HT1080 (cell line): ENCODE measurements around the gene KSR1. TPM values are rescaled to one million over a fixed set of nuclear protein-coding genes. Genes with fewer than 3 reads are reported as not detected.

ENCODE experiments used
- DNase-seq: peaks from one replicate; pipeline ENCODE4 v3.0.0-alpha.2; 2015; ENCODE audit warnings: low read depth
- total RNA-seq: library from RNA; depleted of rRNA; stranded (reverse); fragments of >200 nt; shearing (Covaris generic); gene quantifications from 2 replicates; pipeline ENCODE4 v1.2.3, GENCODE V29; 2014

Gene KSR1
- total RNA-seq, 1 experiment from 2014 or later: 3.4 TPM

DNA sequence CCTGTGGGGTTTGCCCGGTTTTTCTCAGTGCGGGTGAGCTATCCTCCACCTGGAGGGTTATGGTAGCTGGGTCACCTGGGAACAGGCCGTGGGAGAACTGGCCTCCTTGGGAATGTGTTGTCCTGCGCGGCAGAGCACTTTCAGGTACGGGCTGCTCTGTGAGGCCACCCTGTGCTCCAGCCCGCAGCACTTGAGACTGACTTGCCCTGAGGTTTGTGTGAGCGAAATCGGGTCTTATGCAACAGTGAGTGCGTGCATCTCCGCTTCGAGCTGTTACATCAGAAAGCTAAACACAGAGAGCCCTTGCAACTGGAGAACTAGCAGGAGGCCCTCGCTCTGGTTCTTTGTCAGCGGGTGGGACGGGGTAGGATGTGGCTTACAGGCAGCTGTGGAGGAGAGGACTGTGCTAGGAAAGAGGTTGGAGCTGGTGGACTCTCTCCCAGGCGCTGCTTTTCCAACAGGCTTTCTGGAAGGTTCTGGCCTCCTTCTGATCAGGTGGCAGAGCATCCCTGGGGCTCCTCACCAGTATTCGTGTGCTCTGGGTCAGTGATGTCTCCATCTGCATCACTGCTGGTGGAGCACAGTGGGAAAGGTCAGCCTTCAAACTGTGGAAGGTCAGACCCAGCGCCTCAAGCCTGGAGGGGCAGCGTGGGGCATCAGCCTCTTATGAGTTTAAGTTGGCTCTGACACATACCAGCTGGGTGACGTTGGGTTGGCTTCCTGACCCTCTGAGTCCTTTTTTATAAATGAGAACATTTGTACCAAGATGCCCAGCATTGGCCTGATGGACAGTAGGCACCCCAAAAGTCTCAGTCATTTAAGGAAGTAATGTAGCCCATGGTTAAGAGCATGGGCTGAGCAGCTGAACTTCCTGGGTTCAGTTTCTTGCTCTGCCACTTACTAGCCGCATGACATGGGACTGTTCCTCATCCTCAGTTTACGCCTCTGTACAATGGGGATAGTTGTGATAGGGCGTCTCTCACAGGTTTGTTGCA is 76.3 kb downstream of the KSR1 start:
- no peak for DNase-seq

DNA sequence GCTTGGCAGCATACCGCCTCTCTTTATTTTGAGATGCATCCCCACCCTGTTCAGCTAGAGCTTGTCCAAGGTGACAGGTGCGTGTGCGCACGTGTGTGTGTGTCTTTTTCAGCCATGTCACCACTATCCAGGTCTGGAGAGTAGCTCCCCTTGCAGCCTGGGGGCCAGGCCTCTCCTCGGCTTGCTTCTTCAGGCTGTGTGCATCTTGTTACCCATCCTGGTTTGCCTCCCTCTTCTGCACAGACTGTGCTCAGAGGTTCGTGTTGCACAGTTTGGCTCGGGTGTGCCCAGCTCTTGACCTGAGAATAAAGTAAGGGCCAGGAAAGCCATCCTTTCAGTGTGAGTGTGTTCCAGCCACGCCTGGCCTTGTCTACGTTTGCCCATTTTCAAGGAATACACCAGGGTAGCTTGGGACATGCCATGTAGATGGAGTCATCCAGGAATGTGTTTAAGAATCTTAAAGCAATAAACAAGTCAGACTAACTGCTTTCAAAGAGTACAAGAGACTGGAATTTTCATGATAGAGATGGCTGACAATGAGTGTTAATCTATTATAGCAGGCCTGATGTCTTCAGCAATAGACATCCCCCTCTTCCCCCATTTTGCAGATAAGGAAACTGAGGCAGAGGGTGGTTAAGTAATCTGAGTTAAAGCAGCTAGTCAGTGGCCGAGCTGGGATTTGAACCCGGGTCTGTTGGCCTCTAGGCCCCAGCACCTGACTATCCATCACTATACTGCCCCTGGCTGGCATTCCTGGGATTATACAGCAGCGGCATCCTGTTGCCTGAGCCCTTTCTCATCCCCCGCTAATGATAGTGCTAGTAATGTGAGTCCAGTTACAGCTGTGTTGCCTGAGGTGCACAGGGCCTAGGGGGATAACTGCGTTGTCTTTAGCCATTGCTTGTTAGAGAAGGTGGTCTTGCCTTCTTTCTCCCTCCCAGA is 77.9 kb downstream of the KSR1 start:
- peak; percentile 46 for DNase-seq

- no peak for DNase-seq
Observed at GRCh38 chr17:27535178-27535928, 79.1 kb downstream of the KSR1 start.

GRCh38 chr17:27535975-27536374 is 79.7 kb downstream of the KSR1 start:
- no peak for DNase-seq

DNA sequence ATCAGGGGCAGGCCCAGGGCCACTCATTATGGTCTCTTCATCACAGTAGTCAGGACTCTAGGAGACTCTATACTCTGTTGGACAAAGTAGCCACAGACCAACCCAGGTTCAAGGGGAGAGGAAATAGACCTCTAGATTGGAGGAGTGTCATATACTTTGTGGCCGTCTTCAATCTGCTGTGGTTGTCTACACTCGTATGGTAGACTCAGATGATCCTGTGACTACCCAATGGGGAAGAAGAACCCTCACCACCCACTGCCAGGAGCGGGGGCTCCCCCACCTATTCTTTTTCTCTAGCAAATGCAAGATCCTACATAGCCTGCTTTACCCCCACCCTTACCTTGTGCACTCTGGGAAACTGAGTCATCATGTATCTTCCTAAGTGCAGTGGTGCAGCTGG is 80.5 kb downstream of the KSR1 start:
- DNase-seq: no peak

DNA sequence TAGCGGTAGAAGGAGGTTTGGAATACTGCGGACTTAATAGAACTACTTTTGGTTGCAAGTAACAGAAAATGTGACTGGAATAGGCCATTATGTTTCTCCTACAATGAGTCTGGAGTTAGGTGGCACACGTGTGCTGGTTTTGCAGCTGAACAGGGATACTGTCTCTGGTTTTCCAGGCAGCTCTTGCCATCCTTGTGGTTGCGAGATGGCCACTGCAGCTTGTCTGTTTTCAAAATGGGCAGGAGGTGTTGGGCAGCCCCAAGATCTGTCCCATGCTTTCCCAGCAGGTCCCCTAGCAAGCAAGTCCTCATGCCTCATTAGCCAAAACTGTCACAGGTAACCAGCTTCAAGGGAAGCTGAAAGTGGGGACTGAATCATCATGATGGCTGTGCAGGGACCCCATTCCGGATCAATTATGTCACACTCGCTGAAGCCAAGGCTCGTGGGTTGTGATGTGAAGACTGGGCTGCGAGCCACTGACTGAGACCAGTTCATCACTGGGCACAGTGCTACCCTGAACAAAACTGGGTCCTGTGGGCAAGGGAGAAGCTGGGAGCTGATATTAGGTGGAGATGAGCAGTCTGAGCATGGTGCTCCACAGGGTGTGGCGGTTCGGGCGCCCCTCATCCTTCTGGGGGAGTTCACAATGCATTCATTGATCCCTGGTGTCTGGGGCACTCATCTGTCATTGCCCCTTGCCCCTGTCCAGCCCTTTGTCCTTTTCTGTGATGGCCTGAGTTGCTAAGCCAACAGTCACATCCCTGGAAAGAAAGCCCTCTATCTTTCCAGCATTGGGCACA is 82.1 kb downstream of the KSR1 start:
- DNase-seq: no peak

DNA sequence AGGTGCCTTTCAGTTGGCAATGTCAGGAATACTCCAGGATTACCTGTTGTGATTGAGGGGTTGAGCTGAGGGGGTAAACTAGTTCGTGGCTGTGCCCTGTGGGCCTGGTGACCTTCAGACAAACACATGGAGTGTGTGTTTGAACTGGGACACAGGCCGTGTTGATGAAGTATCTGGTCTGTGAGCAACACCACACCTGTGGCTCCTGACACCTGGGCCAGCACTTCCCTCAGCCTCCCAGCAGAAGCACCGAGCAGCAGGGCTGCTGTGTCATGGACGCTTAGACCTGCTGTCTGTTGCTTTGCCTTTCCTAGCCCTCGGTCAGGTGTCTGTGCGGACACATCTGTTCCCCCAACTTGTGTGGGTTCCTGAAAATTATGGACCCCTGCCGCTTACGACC is 82.9 kb downstream of the KSR1 start:
- DNase-seq: no peak

- no peak for DNase-seq
Observed at GRCh38 chr17:27539794-27540317, 83.6 kb downstream of the KSR1 start.

DNA sequence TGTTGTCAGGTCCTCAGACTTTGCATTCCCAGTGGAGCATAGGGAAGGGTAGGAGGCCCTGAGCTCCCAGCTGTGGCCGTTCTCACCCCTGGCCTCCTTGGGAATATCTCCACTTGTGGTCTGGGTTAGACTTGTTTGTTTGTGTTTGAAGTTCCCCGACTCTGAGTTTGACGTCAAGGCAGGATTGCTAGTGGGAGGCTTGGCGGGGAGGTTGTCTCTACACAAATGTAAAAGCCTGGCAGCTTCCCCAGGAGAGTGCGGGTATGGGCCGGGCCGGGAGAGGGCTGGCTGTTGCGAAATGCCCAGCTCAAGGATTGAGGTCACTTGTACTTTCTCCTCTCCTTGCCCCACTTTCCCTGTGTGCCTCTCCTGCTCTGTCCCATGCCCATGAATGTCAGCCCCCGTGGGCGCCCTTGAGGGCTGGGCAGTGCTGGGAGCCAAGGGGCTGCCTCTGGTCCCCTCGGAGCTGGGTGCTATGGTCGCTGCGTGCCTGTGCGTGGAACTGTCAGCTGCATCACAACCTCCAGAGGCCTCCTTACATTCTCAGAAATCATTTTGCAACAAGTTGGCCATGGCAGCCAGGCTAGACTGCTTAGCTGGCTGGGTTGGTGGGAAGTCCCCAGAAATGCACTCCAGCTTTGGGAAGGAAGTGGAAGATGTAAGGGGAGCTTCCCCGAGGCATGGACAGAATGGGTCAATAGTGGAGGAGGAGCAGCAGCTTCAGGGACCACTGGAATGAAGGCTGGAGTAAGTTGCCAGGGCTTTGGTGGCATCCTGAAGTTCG is 84.3 kb downstream of the KSR1 start:
- DNase-seq: peak; percentile 72

DNA sequence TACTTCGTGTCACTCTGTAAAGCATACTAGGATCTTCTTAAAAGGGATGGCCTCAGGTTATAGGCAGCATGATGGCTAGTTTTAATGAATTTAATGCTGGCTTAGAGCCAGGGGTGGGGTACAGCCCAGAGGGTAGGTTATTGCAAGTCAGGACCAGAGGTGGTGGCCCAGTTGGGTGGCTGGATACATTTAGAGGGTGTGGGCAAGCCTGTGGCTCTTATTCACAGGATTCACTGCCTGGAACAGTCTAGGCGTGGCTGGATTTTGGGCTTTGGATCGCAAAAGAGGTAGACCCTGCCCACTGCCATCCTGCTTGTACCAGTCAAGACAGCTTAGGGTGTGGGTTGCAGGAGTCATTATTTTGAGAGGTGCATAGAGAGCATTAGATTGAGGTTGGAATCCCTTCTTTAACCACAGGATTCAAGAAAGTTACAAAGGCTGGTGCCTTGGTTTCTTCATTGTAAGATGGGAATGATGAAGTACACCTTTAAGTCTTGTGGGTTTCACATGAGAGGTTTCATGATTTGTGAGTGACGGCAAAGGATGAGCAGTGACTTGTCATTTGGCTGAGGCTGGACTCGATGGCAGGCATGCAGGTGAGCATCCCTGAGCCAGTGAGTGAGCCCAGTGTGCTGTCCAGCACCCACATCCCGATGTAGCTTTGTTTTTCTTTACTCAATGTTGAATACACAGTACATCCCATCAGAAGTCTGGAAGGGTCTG is 85.2 kb downstream of the KSR1 start:
- no peak for DNase-seq

DNA sequence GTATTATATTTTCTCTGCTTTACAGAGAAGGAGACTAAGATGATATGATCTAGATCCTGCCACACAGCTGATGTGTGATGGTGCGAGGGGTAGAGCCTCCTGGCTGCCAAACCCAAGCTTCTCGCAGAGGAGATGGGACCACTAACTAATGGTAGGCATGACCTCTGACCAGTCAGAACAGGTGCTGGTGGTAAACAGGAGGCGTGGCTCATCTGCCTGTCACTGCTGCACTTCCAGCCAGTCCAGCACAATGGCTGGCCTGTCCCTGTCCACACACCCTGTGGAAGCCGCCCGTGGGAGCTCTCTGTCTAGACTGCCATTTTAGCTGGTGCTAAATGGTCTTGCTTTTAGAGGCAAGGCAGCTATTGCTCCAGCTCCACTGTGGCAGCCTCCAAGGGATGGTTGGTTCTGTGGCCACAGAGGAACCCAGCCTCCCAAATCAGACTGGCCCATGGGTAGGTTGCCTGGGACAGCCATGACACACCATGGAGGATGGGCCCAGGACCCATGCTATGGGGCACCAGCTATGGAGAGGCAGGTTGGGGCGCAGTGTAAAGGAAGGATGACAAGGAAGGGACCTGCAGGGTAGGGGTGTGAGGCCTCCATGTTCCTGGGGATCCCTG is 86.7 kb downstream of the KSR1 start:
- DNase-seq: no peak

DNA sequence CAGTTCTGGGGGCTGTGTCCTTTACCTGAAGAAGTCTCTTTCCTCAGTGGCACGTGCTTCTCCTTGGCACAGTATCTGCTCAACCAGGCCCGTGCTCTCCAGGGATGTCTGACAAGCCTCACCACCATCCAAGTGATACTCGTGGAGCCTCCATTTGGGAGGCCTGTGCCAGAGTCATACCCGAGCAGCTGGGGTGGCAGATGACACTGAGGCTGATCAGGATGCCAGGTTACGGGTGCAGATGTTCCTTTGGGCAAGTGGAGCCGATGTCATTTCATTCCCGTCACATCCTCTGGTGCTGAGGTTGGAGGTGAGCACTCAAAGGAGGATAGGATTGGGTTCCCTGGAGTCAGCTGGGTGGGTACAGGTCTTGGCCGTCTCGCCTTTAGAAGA is 87.2 kb downstream of the KSR1 start:
- no peak for DNase-seq

DNA sequence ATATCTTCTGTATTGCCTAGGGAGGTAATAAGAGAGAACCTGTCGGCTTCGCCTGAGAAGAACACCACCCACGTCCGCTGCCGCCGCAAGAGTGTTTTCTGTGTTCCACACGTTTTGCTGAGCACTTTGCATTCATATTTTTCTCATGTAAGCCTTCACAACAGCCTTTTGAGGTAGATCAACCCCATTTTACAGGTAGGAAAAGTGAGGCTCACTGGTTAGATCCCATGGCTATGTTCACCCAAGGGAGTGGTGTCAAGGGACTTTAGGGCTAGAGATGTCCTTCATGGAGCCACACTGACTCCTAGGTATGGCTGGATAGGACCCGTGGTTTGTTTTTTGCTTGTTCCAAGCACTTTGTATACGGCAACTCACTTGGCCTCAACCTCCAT is 87.7 kb downstream of the KSR1 start:
- DNase-seq: no peak

DNA sequence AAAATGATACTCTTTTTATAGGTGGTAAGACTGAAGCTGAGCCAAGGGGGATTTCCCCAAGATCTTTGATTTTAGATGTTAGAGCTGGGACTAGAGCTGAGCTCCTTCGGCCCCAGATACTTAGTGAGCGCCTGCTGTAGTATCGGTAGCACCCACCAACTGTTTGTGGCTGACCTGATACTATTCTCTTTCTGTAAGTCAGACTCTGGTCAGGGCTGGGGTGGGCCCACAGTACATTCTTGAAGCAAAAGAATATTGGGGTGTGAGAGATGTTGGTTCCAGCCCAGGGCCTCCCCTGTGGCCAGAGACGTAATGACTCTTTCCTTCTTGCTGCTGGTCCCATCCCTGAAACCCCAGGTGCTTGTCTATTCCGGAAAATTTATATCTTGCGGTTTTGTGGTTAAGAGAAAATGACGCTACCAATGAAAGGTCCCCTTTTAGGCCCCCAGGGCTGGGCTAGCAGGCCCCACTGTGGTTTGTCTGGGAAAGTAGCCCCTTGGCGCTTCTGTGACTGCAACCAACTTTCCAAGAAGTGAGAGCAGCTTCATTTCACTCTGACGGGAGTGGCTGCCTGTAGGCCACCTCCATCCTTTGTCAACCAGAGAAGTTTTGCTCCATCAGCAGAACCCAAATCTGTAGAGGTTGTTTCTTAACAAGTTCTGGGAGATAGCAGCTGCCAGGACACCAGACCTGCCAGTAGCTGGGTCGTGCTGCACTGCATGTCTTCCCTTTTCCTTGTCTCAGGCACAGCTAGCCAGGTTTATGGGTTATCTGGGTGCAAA is 88.3 kb downstream of the KSR1 start:
- DNase-seq: peak; percentile 77

GRCh38 chr17:27545562-27546229 is 89.4 kb downstream of the KSR1 start:
- no peak for DNase-seq

DNA sequence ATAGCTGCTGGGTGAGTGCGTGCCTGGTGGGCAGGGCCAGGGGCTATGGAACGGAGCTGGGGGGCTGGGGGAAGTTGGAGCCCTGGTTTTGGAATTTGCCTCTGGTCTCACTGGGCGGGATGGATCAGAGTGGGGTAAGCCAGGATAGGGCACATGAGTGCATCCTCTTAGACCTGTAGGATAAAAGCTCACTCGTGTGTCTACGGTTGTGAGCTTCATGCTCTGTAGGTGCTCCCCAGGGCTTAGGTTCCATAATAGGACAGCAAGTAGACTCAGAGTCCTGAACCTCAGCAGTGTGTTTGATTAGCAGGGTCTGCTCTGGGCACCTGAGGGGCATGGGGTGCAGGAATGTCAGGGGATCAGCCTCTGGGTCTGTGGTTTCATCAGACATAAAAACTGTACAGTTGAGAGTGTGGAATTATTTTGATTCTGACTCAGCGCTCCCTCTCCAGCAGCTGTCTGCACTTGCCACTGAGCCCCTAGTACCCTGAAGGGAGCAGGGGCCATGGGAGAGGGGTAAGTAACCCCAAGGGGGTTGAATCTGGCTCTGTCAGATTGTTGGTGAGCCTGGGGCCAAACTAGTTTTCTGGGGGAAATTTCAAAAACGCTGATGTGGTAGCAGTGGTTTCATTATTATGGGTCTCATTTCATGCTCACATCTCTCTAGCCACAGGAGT is 90.5 kb downstream of the KSR1 start:
- no peak for DNase-seq
